GM21381 (cell line): ENCODE data around the gene PIM1.
"Not testable (repeated sequence)": the region's sequence is repeated elsewhere in the genome, so short reads cannot be mapped to it uniquely, and the experiment has no call there.

Experiments used
- ATAC-seq: cut with Tn5 transposase; IDR thresholded peaks from one replicate; pipeline ENCODE4 v1.9.1; 2021; ENCODE audit warnings: mild to moderate bottlenecking, moderate library complexity; ENCODE audit not compliant: unreplicated experiment

The PIM1 gene

DNA sequence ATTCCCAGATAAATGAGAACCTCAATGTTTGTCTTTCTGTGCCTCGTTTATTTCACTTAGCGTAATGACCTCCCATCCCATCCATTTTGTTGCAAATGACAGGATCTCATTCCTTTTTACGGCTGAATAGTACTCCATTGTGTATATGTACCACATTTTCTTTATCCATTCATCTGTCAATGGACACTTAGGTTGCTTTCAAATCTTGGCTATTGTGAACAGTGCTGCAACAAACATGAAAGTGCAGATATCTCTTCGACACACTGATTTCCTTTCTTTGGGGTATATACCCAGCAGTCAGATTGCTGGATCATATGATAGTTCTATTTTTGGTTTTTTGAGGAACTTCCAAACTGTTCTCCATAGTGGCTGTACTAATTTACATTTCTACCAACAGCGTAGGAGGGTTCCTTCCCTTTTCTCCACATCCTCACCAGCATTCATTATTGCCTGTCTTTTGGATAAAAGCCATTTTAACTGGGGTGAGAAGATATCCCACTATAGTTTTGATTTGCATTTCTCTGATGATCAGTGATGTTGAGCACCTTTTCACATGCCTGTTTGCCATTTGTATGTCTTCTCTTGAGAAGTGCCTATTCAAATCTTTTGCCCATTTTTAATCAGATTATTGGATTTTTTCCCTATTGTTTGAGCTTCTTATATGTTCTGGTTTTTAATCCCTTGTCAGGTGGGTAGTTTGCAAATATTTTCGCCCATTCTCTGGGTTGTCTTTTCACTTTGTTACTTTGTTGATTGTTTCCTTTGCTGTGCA lies 16.2 kb downstream of the PIM1 start:
- not testable (repeated sequence) for ATAC-seq

DNA sequence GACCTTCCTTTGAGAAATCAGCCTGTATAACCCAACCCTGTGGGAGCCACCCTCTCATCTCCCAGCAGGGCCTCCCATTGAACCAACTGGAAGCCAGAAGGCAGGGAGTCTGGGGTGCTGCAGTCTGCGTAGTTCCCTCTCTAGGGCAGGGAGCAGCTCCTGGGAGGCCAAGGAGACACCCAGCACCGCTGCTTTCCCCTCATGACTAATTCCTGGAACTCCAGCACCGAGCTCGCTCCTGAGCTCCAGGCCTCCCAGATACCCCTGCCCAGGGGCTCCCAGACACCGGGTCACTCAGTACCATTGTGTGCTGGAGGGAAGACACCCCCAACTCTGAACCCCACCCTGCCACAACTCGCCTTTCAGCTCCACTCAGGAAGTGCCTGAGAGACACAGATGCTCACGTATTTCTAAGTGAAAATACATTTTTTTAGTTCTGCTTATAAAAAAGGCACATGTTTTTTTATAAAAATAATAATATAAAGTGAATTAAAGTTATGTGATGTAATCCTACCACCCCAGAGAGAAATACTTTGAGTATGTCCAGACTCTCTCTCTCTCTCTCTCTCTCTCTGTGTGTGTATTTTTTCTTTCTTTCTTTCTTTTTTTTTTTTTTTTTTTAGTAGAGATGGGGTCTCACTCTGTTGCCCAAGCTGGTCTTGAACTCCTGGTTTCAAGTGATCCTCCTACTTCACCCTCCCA lies 17.5 kb downstream of the PIM1 start:
- ATAC-seq = no peak

DNA sequence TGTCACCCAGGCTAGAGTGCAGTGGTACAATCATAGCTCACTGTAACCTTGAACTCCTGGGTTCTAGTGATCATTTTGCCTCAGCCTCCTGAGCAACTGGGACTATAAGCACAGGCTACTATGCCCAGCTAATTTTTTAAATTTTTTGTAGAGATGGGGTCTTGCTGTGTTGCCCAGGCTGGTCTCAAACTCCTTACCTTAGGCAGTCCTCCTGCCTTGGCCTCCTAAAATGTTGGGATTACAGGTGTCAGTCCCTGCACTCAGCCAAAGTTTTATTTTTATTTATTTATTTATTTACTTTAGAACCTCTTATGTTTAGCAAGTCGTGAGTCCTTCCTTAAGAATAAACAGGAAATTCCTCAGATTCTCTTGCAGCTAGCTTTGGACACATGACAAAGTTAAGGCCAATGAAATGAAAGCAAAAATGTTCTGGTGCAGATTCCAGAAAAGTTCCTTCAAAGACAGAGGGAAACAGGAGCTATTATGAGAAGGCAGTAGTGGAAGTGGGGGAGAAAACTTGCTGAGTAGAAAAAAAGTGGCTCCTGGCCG lies 19.1 kb downstream of the PIM1 start:
- no peak for ATAC-seq

DNA sequence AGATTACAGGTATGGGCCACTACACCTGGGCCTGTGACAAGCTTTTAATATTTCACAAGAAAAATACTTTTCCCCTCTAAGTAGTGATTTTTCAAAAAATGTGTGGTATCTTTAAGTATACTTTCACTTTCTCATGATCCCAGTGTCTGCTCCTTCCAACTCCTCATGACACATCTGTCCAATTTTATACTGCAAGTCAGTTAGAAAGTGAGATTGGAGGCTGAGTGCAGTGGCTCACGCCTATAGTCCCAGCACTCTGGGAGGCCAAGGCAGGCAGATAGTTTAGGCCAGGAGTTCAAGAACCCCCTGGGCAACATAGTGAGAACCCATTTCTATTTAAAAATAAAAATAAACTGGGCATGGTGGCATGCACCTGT lies 20.2 kb downstream of the PIM1 start:
- no peak for ATAC-seq

DNA sequence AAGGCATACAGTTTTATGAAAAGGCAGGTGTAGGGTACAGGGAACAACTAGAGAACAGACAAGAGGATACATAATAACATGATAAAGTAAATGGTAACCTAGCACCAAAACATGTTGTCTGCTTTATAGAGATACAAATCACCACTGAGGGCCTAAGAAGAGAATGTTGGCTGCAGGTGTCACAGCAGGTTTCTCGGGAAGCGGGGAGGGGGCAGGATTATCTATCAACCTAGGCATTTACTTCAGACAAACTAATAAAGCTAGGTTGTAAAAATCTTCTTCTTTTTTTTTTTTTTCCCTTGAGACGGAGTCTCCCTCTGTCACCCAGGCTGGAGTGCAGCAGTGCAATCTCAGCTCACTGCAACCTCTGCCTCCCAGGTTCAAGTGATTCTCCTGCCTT lies 22.7 kb downstream of the PIM1 start:
- ATAC-seq = no peak

DNA sequence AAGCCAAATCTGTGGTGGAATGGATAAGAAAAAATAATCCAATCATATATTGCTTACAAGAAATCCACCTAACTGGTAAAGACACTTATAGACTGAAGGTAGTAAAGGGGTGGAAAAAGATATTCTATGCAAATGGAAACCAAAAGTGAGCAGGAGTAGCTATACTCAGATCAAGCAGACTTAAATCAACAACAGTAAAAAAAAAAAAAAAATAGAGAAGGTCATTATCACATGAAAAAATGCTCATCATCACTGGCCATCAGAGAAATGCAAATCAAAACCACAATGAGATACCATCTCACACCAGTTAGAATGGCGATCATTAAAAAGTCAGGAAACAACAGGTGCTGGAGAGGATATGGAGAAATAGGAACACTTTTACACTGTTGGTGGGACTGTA lies 24.9 kb downstream of the PIM1 start:
- ATAC-seq = not testable (repeated sequence)

DNA sequence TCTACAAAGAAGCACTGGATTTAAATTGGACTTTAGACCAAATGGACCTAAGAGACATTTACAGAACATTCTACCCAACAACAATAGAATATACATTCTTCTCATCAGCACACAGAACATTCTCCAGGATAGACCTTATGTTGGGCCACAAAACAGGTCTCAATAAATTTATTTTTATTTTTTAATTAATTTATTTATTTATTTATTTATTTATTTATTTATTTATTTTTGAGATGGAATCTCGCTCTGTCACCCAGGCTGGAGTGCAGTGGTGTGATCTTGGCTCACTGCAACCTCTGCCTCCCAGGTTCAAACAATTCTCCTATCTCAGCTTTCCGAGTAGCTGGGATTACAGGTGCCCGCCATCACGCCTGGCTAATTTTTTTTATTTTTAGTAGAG lies 26.5 kb downstream of the PIM1 start:
- ATAC-seq = not testable (repeated sequence)

DNA sequence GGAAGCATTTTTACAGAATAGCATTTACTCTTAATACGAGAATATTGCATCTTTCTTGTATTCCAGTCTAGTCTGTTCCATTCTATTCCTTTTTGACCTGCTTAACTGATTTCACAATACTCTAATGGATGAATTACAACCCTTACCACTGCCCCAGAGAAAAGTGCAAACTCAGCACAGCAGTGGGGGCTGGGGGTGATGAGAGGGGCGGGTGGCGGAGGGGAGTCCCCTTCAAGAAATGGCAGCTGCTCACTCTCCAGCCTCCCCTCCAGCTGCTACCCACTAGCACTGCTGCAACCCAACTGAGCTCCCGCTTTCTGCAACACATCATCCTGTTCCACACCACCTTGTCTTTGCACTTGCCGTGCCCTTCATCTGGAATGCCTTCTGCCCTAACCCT lies 30.1 kb downstream of the PIM1 start:
- ATAC-seq = no peak

DNA sequence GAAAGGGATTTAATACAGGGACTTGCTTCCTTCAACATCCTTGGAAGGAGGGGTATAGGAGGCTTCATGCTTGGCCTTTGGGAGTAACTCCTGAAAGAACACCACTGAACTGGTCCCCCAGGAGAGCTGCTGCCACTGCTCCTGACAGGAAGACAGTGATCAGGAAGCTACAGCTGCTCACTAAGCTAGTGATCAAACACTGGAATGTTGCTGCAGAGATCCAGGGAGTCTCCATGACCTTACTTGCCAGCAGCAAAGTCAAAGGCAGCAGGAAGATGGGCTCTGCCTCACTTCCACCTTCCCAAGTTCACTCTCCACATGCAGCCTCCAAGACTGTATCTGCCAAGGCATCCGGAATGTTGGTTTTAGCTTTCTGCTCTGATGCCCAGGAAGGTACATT lies 31.8 kb downstream of the PIM1 start:
- ATAC-seq = no peak

DNA sequence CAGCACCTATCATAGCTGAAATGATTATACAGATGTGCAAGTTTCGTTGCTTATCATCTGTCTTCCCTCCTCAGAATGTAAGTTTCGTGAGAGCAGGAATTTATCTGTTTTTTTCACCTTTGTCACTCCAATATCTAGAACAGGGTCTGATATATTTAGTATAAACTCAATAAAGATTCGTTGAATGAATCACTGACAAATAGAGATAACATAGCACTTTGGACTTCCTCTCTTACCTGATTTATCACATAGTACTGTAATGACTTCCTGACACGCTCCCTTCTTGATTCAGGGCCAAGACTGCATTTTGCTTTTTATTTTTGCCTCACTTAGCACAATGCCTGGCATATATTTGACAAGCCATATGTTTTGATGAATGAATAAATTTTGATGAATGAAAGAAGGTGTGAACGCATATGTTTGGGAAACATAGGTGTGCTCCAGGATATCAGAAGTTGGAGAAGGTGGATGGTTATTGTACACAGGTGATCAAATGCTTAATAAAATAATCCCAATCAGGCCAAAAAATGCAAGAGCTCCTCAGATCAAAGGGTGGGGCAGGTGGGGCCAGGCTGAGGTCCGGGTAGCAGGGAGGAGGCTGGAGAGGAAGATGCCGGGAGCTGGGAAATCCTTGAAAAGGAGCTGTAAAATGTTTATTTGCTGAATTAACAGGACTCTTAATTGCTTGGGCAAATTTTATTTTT lies 33.0 kb downstream of the PIM1 start:
- ATAC-seq = no peak

DNA sequence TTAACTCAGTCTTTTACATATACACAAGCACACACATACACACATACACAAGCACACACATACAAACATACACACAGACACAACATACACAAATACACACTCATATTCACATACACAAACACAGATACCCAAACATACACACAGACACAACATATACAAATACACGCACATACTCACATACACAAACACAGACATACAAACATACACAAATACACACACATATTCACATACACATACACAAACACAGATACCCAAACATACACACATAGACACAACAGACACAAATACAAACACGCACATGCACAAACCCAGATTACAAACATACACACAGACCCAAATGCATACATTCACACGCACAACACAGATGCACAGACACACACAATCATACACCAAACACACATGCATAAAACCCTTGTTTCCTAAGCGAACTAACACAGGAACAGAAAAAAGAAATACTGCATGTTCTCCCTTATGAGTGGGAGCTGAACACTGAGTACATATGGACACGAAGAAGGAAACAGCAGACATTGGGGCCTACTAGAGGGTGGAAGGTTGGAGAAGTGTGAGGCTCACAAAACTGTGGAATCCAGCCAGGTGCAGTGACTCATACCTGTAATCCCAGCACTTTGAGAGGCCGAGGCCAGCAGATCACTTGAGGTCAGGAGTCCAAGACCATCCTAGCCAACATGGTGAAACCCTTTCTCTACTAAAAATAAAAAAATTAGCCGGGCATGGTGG lies 34.2 kb downstream of the PIM1 start:
- ATAC-seq = no peak

DNA sequence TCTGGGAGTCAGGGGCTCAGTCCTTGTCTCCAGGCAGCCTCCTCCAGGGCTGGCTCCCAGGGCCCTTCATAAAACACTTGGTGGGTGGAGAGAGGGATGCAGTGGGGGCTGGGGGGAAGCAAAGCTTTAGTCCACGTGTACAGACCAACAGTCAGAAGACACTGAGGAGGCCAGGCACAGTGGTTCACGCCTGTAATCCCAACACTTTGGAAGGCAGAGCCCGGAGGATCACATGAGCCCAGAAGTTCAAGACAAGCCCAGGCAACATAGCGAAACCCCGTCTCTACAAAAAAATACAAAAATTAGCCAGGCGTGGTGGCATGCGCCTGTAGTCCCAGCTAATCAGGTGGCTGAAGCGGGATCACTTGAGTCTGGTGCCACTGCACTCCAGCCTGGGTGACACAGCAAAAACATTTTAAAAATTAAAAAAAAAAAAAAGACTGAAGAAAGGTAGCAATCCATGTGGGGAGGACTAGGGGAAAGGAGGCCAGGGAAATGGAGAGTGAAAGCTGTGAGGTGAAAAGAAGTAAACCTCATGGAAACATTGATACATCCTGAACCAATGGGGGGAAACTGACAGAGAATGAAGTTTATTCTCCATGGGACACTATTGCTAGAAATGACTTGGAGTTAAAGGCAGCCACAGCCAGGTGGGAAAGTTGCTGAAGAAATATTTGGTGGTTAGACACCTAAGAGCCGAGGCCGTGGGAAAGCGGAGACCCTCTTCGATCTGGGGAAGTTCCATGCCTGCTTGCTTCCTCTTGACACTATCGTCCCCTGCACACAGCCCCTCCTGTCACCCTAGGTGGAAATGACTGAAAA lies 35.4 kb downstream of the PIM1 start:
- no peak for ATAC-seq

DNA sequence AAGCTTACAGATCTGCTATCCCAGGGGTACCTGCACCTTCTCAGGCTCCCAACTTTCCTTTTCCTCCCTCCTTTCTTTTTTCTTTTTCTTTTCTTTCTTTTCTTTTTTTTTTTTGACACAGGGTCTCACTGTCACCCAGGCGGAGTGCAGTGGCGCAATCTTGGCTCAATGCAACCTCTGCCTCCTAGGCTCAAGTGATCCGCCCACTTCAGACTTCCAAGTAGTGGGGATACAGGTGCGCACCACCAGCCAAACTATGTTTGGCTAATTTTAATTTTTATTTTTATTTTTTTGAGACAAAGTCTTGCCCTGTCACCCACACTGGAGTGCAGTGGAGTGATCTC lies 36.0 kb downstream of the PIM1 start:
- no peak for ATAC-seq

DNA sequence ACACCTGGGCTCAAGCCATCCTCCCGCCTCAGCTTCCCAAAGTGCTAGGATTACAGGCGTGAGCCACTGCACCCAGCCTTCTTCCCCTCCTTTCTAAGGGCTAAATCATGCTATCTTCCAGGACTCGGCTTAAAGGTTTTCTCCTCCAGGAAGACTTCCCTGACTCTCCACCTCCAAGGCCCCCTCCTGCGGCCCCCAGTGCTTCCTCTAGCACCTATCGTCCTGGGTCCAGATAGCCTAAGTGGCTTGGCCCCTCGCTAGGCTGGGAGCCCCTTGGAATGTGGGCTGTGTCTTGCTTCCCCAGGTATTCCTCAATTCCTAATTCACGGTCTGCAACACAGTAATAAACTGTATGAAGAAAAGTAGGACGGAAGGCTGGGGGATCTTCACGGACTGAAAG lies 36.7 kb downstream of the PIM1 start:
- ATAC-seq = no peak

DNA sequence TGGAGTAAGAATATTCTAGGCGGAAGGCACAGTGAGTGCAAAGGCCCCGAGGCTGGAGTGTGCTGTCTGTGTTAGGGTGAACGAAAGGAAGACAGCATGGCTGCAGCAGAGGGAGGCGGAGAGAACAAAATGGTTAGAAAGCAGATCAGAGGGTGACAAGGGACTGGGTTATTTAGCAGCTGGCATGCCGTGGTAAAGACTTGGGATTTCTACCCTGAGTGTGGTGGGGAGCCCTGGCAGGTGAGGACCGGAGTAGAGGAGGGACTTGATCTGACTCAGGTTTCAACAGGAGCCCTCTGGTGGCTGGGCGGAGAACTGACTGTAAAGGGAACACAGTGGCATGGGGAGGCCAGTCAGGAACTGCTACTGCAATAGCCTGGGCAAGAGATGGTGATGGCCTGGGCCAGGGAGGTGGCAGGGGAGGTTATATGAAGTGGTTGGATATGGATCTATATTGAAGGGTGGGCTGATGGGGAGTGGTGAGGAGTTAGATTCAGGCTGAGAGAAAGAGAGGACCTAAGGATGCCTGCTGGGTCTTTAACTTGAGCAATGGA lies 38.0 kb downstream of the PIM1 start:
- no peak for ATAC-seq

DNA sequence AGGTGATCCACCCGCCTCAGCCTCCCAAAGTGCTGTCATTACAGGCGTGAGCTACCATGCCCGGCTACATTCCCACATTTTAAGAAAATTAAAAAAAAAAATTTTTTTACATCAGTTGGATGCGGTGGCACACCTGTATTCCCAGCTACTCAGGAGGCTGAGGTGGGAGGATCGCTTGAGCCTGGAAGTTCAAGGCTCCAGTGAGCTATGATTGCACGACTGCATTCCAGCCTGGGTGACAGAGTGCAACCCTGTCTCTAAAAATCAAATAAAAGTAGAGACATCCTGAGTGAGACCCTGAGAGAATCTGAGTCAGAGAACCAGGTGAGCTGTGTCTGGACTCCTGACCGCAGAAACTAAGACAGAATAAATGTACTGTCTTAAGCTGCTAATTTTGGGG lies 38.8 kb downstream of the PIM1 start:
- ATAC-seq = no peak

DNA sequence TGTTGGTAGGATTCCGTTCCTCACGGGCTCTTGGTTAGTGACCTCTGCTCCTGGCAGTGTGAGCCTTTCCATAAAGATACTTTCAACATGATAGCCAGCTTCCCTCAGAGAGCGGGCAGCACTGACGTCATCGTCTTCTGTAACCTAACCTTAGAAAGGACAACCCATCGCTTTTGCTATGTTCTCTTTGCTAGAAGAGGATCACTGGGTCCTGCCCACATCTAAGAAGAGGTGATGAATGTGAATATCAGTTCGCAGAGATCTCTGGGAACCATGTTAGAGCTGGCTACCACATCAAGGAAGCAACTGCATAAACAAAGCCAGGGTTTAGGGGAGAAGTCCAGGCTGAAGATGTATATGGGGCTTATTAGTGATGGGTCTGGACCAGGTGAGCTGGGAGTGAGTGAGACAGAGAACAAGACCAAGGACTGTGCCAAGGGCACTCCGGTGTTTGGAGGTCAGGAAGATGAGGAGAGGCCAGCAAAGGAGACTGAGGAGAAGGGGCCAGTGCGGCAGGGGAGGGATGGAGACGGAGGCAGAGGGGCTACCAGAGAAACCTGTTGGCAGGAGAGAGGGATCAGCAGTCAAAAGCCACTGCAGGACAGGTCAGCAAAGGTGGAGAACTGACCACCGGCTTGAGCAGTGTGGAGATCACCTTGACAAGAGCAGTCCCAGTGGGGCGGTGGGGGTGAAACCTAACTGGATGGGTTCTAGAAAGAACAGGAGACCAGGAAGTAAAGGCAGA lies 39.7 kb downstream of the PIM1 start:
- ATAC-seq = no peak

DNA sequence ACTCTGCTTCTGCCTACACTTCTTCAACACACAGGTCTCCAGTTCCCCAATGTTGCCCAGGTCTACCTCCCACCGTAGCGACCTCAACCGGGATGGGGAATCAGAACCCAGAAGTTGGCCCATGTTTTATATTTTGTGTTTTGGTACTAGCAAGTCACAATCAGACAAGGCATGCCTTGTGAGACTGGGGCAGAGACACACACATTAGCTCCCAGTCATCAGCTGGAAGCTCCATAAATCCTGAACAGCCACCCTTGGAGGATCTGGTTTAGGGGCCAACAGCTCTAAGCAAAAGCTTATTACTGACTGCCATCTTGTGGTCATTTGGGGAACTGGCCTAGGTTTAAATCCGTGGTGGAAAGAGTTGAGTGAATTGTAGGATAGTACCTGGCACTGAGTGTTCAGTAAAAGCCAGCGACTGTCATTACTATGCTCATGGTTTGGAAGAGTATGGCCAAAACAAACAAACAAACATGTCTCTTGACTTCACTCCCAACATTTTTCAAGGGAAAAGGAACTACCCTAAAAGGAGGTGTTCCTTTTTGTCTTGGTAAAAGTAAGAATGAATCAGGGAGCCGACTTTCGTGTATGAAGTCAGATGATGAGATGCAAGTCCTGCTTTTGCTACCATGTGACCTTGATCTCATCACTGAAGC lies 40.5 kb downstream of the PIM1 start:
- no peak for ATAC-seq

DNA sequence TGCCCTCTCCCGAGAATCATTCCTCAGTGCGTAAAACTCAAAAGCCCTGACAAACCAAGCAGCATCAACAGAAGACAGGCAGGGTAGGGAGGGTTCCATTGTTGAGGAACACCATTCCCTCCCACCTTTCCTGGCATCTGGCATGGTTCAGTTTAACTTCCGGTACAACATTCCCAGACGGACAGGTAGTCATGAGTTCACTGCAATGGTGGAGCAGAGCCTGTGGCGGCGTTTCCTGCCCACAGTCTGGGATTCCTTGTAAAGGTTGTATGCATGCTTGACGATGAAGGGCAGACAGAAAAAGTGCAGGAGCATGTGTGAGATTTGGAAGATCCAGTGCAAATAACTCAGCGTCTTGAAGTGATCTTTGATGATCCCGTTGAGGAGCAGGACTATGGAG lies 42.3 kb downstream of the PIM1 start:
- no peak for ATAC-seq
